Measurements from ENCODE around the gene CFAP45.

DNA sequence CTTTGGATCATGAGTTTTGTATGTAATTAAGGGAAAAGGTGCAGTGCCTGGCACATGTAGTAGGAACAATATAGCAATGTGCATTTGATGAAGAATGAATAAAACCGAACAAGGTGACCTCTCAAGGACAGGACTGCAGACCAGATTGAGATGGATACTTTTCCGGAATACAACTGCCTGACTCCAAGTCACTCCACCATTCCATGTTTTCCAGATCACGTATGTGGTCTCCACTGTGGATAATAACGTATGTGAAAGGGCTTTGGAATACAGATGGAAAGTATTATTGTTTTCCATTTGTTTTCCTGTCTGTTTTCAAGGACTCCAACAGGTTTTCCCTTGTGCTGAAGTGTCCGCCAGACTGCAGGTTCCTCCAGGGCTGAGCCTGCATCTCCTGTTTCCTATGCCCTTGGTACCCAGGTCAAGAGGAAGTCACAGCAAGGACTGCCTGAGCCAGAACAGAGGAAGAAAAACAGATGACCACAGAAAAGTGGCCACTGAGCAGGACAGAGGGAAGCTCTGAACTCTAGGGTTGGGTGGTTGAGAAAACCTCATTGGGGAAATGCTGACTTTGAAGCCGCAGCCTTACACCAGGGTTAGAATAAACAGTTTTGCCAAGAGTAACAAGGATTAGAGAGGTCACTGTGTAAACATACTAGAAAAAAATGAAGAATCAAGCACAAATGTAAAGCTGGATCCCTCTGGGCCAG is 4.0 kb downstream of the CFAP45 start:
- TF ChIP-seq, protein P1, sequence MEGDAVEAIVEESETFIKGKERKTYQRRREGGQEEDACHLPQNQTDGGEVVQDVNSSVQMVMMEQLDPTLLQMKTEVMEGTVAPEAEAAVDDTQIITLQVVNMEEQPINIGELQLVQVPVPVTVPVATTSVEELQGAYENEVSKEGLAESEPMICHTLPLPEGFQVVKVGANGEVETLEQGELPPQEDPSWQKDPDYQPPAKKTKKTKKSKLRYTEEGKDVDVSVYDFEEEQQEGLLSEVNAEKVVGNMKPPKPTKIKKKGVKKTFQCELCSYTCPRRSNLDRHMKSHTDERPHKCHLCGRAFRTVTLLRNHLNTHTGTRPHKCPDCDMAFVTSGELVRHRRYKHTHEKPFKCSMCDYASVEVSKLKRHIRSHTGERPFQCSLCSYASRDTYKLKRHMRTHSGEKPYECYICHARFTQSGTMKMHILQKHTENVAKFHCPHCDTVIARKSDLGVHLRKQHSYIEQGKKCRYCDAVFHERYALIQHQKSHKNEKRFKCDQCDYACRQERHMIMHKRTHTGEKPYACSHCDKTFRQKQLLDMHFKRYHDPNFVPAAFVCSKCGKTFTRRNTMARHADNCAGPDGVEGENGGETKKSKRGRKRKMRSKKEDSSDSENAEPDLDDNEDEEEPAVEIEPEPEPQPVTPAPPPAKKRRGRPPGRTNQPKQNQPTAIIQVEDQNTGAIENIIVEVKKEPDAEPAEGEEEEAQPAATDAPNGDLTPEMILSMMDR (IDR thresholded peaks at IDR 0.05): no peak
- TF ChIP-seq POLR2A (IDR thresholded peaks at IDR 0.05) (no peak), POLR2AphosphoS5 (IDR thresholded peaks at IDR 0.05) (no peak)
